PC-9 (cell line): Measurements from ENCODE around the gene HK2. TPM values are rescaled to one million over a fixed set of nuclear protein-coding genes. Genes with fewer than 3 reads are reported as not detected.
"Not testable (repeated sequence)": the region's sequence is repeated elsewhere in the genome, so short reads cannot be mapped to it uniquely, and the experiment has no call there.

Experiments
- BruUV-seq: library from RNA; stranded (reverse); fragments of 400-500 nt; replicated peaks from 2 replicates; lab custom pipeline; 2021; lab: Mats Ljungman, UMichigan
- CTCF ChIA-PET: fragments of 300-600 bp; sonication (Branson Sonifier 250); formaldehyde crosslinking; loops from one replicate; lab custom pipeline; 2022; ENCODE audit warnings: antibody characterized with exemption; lab: Charles Lee
- POLR2A ChIA-PET: fragments of 300-600 bp; sonication (Branson Sonifier 250); formaldehyde crosslinking; loops from one replicate; lab custom pipeline; 2022; ENCODE audit warnings: antibody characterized with exemption; ENCODE audit not compliant: unreplicated experiment; lab: Charles Lee
- DNase-seq, 2 experiments: peaks; one replicate each; pipeline versions ENCODE4 v3.0.0 to v3.0.0-alpha.2; 2015 to 2022; ENCODE audit warnings: mixed read lengths in 1 of 2
- H2AFZ ChIP-seq: fragments of 200-600 bp; sonication (generic); 2 replicates; pipeline ENCODE4 v1.8.1; 2017; ENCODE audit warnings: antibody characterized with exemption
- H3F3A ChIP-seq: fragments of 200-600 bp; sonication (generic); 2 replicates; pipeline ENCODE4 v1.8.1; 2017; ENCODE audit warnings: antibody characterized with exemption, mild to moderate bottlenecking, low read depth; ENCODE audit not compliant: insufficient read depth
- H3K27ac ChIP-seq: fragments of 200-600 bp; sonication (generic); 2 replicates; pipeline ENCODE4 v1.6.1; 2016; ENCODE audit warnings: mixed run types
- H3K27me3 ChIP-seq: fragments of 200-600 bp; sonication (generic); 2 replicates; pipeline ENCODE4 v1.6.1; 2016; ENCODE audit warnings: low read depth, mixed run types; ENCODE audit not compliant: insufficient read depth
- H3K36me3 ChIP-seq: fragments of 200-600 bp; sonication (generic); 2 replicates; pipeline ENCODE4 v1.6.1; 2016; ENCODE audit warnings: low read depth, mixed run types
- H3K4me1 ChIP-seq: fragments of 200-600 bp; sonication (generic); replicated peaks from 2 replicates; pipeline ENCODE4 v1.6.1; 2016; ENCODE audit warnings: mixed run types; ENCODE audit not compliant: insufficient read depth
- H3K4me2 ChIP-seq: fragments of 200-600 bp; sonication (generic); 2 replicates; pipeline ENCODE4 v1.6.1; 2017; ENCODE audit warnings: mixed run types
- H3K4me3 ChIP-seq: fragments of 200-600 bp; sonication (generic); 2 replicates; pipeline ENCODE4 v1.6.1; 2016; ENCODE audit warnings: mixed run types
- H3K79me2 ChIP-seq: fragments of 200-600 bp; sonication (generic); 2 replicates; pipeline ENCODE4 v1.6.1; 2017; ENCODE audit warnings: low read depth, mixed run types
- H3K9me2 ChIP-seq: fragments of 200-600 bp; sonication (generic); 2 replicates; pipeline ENCODE4 v1.8.1; 2017; ENCODE audit warnings: mild to moderate bottlenecking; ENCODE audit not compliant: insufficient read depth
- H3K9me3 ChIP-seq: fragments of 200-600 bp; sonication (generic); 2 replicates; pipeline ENCODE4 v1.8.1; 2016; ENCODE audit warnings: low read depth; ENCODE audit not compliant: insufficient read depth
- H4K20me1 ChIP-seq: fragments of 200-600 bp; sonication (generic); 2 replicates; pipeline ENCODE4 v1.8.1; 2017; ENCODE audit not compliant: insufficient read depth
- EZH2 ChIP-seq: fragments of 200-600 bp; sonication (generic); IDR thresholded peaks from 2 replicates; pipeline ENCODE4 v1.8.0; 2017; ENCODE audit warnings: antibody characterized with exemption, low read depth
- intact Hi-C: fragments of 100-400 bp; cut with micrococcal nuclease; formaldehyde crosslinking; loops from one replicate; pipeline ENCODE4 v1.10.0; 2022; ENCODE audit not compliant: unreplicated experiment
- total RNA-seq: library from RNA; stranded (reverse); gene quantifications from 2 replicates; pipeline ENCODE4 v1.2.3, GENCODE V29; 2021
- TF ChIP-seq, protein P1 (sequence below): fragments of 200-600 bp; sonication (generic); conservative IDR thresholded peaks from 2 replicates; pipeline ENCODE4 v1.6.1; 2017; ENCODE audit warnings: mixed run types, antibody characterized with exemption, mild to moderate bottlenecking, moderate library complexity

The HK2 gene
- total RNA-seq, 1 experiment from 2014 or later = 7.8 TPM

DNA sequence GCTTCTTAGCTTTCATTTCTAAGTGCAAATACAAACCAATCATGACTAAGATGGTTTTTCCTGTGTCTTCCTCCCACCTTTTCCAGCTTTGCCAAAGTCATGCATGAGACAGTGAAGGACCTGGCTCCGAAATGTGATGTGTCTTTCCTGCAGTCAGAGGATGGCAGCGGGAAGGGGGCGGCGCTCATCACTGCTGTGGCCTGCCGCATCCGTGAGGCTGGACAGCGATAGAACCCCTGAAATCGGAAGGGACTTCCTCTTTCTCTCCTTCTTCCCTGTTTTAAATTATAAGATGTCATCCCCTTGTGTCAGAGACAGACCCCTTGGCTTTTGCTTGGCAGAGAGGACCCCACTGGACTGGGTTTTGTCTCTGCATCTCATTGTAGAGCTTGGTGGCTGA is 56.8 kb downstream of the HK2 start:
- Histone ChIP-seq H2AFZ (no peak overlapping the region), H3K4me1 (peaks cover 24% of the 10 kb centered on the region), H3K9me3 (peaks cover 5% of the 10 kb centered on the region; the same call in 1 of the 2 replicates), H3K79me2 (no peaks in the 10 kb centered on the region), H3F3A (peaks cover 21% of the 10 kb centered on the region; the same call in 1 of the 2 replicates), H3K27me3 (no peaks in the 10 kb centered on the region), H3K36me3 (peaks cover 31% of the 10 kb centered on the region), H3K4me2 (no peak overlapping the region), H4K20me1 (no peaks in the 10 kb centered on the region), H3K9me2 (no peaks in the 10 kb centered on the region), H3K4me3 (no peak overlapping the region), H3K27ac (no peak overlapping the region)
- DNase-seq = no peak
- ChIA-PET POLR2A (interaction anchor here (0.5 kb wide), 1 partner anchor 277 kb away, joined by 5 read pairs; no protein-coding TSS in a partner anchor), CTCF (no interaction called here)
- no peak for TF ChIP-seq EZH2
- TF ChIP-seq, protein P1, sequence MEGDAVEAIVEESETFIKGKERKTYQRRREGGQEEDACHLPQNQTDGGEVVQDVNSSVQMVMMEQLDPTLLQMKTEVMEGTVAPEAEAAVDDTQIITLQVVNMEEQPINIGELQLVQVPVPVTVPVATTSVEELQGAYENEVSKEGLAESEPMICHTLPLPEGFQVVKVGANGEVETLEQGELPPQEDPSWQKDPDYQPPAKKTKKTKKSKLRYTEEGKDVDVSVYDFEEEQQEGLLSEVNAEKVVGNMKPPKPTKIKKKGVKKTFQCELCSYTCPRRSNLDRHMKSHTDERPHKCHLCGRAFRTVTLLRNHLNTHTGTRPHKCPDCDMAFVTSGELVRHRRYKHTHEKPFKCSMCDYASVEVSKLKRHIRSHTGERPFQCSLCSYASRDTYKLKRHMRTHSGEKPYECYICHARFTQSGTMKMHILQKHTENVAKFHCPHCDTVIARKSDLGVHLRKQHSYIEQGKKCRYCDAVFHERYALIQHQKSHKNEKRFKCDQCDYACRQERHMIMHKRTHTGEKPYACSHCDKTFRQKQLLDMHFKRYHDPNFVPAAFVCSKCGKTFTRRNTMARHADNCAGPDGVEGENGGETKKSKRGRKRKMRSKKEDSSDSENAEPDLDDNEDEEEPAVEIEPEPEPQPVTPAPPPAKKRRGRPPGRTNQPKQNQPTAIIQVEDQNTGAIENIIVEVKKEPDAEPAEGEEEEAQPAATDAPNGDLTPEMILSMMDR = no peak
- intact Hi-C loops = no loop called here
- no TSS peak for BruUV-seq

DNA sequence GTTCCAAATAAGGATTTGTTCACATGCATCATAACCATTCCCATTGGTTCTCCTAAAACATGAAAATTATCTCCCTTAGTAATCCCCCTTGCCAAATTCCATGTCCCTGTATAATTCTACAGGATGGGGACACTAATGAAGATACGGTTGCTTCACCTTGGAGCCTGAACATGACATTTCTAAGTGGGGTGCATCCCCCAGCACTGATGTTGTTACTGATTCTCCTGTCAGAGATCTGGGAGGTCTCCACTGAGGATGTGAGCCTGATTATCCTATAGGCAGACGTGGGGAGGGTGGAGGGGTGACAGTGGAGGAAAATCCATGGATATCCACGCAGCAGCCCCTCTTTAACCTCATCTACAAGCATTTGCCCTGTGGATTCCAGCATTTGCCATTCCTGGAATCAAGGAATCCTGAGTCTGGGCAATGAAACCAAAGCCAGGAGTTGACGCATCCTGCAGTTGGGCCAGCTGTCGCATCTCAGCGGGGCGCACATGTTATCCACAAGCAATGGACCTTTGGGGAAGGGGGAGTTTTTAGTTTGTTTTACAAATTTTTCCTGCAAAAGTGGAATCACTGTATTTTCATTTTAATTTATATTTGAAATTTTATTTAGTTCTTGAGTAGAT is 57.3 kb downstream of the HK2 start:
- Histone ChIP-seq H4K20me1 (no peaks in the 10 kb centered on the region), H3F3A (peaks cover 21% of the 10 kb centered on the region; the same call in 1 of the 2 replicates), H2AFZ (no peak overlapping the region), H3K9me3 (peaks cover 5% of the 10 kb centered on the region; the same call in 1 of the 2 replicates), H3K9me2 (no peaks in the 10 kb centered on the region), H3K27ac (no peak overlapping the region), H3K27me3 (no peaks in the 10 kb centered on the region), H3K4me2 (no peak overlapping the region), H3K79me2 (no peaks in the 10 kb centered on the region), H3K4me1 (peaks cover 24% of the 10 kb centered on the region), H3K4me3 (no peak overlapping the region), H3K36me3 (peaks cover 31% of the 10 kb centered on the region)
- no peak for DNase-seq
- ChIA-PET POLR2A (interaction anchor here (0.5 kb wide), 1 partner anchor 277 kb away, joined by 5 read pairs; no protein-coding TSS in a partner anchor), CTCF (no interaction called here)
- intact Hi-C loops = no loop called here
- no TSS peak for BruUV-seq
- TF ChIP-seq EZH2 = no peak
- TF ChIP-seq, protein P1 = no peak

DNA sequence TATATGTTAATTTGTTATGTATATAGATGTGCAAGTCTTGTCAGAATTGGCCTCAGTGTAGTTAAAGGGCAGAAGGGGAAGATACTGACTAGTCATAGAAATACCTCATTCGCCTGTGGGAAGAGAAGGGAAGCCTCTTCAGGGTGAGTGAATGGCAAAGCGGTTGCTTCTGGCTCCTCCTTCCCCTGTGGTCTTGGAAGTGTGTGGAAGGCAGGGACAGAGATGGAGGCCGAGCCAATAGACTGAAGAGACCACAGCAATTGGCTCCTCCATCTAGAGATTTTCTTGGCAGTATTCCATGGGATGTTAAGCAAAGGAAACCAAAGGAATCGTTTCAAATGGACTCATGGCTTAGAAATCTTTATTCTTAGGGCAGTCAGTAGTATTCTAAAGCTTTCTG is 57.9 kb downstream of the HK2 start:
- H2AFZ ChIP-seq, DNase-seq, H3K79me2 ChIP-seq, H3K4me2 ChIP-seq, POLR2A ChIA-PET, H3K4me3 ChIP-seq, H3K9me2 ChIP-seq, H4K20me1 ChIP-seq, H3K27me3 ChIP-seq, intact Hi-C loops, CTCF ChIA-PET, BruUV-seq, H3K9me3 ChIP-seq: not testable (repeated sequence)
- peaks cover 18% of the 10 kb centered on the region; the same call in 1 of the 2 replicates for H3F3A ChIP-seq
- peaks cover 31% of the 10 kb centered on the region for H3K36me3 ChIP-seq
- peak overlapping the region; percentile 70; the same call in 1 of the 2 replicates for H3K27ac ChIP-seq
- H3K4me1 ChIP-seq = peaks cover 24% of the 10 kb centered on the region
